HEK293 (cell line): ENCODE results near the gene STARD9.

Source experiments
- HOXA7 ChIP-seq: sonication (generic); formaldehyde crosslinking; IDR thresholded peaks from 2 replicates; pipeline ENCODE4 v1.8.1; 2022; ENCODE audit warnings: missing genetic modification reagents, borderline replicate concordance
- KLF10 ChIP-seq: fragments of 450-650 bp; IDR thresholded peaks from 2 replicates; pipeline ENCODE4 v1.5.1; 2018; ENCODE audit warnings: missing biosample characterization, mild to moderate bottlenecking, missing genetic modification characterization
- KLF16 ChIP-seq: fragments of 450-650 bp; formaldehyde crosslinking; IDR thresholded peaks from 2 replicates; pipeline ENCODE4 v1.5.1; 2017; ENCODE audit warnings: missing biosample characterization, missing genetic modification characterization
- KLF7 ChIP-seq: fragments of 450-650 bp; formaldehyde crosslinking; IDR thresholded peaks from 2 replicates; pipeline ENCODE4 v1.5.1; 2016; ENCODE audit warnings: missing biosample characterization, missing genetic modification characterization, borderline replicate concordance
- MEIS1 ChIP-seq: sonication (generic); formaldehyde crosslinking; IDR thresholded peaks from 2 replicates; pipeline ENCODE4 v1.8.1; 2022; ENCODE audit warnings: missing genetic modification reagents, mild to moderate bottlenecking, borderline replicate concordance
- PRDM4 ChIP-seq: fragments of 450-650 bp; formaldehyde crosslinking; IDR thresholded peaks from 2 replicates; pipeline ENCODE4 v1.5.1; 2017; ENCODE audit warnings: missing biosample characterization, missing genetic modification characterization
- SP3 ChIP-seq: fragments of 450-650 bp; formaldehyde crosslinking; IDR thresholded peaks from 2 replicates; pipeline ENCODE4 v1.5.1; 2016; ENCODE audit warnings: missing biosample characterization, missing genetic modification characterization
- SP7 ChIP-seq: fragments of 450-650 bp; formaldehyde crosslinking; IDR thresholded peaks from 2 replicates; pipeline ENCODE4 v1.5.1; 2016; ENCODE audit warnings: missing biosample characterization, missing genetic modification characterization
- YY1 ChIP-seq: fragments of 450-650 bp; formaldehyde crosslinking; IDR thresholded peaks from 2 replicates; pipeline ENCODE4 v1.5.1; 2018; ENCODE audit warnings: missing biosample characterization, missing genetic modification characterization
- ZBTB26 ChIP-seq: fragments of 450-650 bp; formaldehyde crosslinking; optimal IDR thresholded peaks from 2 replicates; pipeline ENCODE3; 2016; ENCODE audit warnings: missing biosample characterization, mild to moderate bottlenecking, missing genetic modification characterization
- ZEB2 ChIP-seq: fragments of 450-650 bp; formaldehyde crosslinking; IDR thresholded peaks from 2 replicates; pipeline ENCODE4 v1.5.1; 2016; ENCODE audit warnings: missing biosample characterization, missing genetic modification characterization
- ZFHX2 ChIP-seq: fragments of 450-650 bp; formaldehyde crosslinking; conservative IDR thresholded peaks from 2 replicates; pipeline ENCODE4 v1.5.1; 2016; ENCODE audit warnings: missing biosample characterization, missing genetic modification characterization
- ZIC2 ChIP-seq: fragments of 450-650 bp; formaldehyde crosslinking; IDR thresholded peaks from 2 replicates; pipeline ENCODE4 v1.5.1; 2016; ENCODE audit warnings: missing biosample characterization, missing genetic modification characterization
- ZNF138 ChIP-seq: fragments of 450-650 bp; formaldehyde crosslinking; IDR thresholded peaks from 2 replicates; pipeline ENCODE4 v1.5.1; 2016; ENCODE audit warnings: missing biosample characterization, missing genetic modification characterization, borderline replicate concordance
- ZNF146 ChIP-seq: fragments of 450-650 bp; formaldehyde crosslinking; IDR thresholded peaks from 2 replicates; pipeline ENCODE4 v1.5.1; 2016; ENCODE audit warnings: missing biosample characterization, missing genetic modification characterization
- ZNF148 ChIP-seq: fragments of 450-650 bp; formaldehyde crosslinking; IDR thresholded peaks from 2 replicates; pipeline ENCODE4 v1.5.0; 2017; ENCODE audit warnings: missing biosample characterization, missing genetic modification characterization, borderline replicate concordance
- ZNF221 ChIP-seq: fragments of 450-650 bp; formaldehyde crosslinking; IDR thresholded peaks from 2 replicates; pipeline ENCODE4 v1.5.1; 2017; ENCODE audit warnings: missing biosample characterization, missing genetic modification characterization, borderline replicate concordance
- ZNF239 ChIP-seq: fragments of 450-650 bp; formaldehyde crosslinking; IDR thresholded peaks from 2 replicates; pipeline ENCODE4 v1.5.1; 2016; ENCODE audit warnings: missing biosample characterization, missing genetic modification characterization
- ZNF248 ChIP-seq: fragments of 450-650 bp; formaldehyde crosslinking; IDR thresholded peaks from 2 replicates; pipeline ENCODE4 v1.5.1; 2017; ENCODE audit warnings: missing biosample characterization, missing genetic modification characterization
- ZNF266 ChIP-seq: fragments of 450-650 bp; formaldehyde crosslinking; IDR thresholded peaks from 2 replicates; pipeline ENCODE4 v1.5.1; 2016; ENCODE audit warnings: missing biosample characterization, missing genetic modification characterization, low read depth
- ZNF335 ChIP-seq: fragments of 450-650 bp; formaldehyde crosslinking; conservative IDR thresholded peaks from 2 replicates; pipeline ENCODE4 v1.5.1; 2016; ENCODE audit warnings: missing biosample characterization, missing genetic modification characterization
- ZNF423 ChIP-seq: fragments of 450-650 bp; formaldehyde crosslinking; IDR thresholded peaks from 2 replicates; pipeline ENCODE4 v1.5.1; 2016; ENCODE audit warnings: missing biosample characterization, missing genetic modification characterization
- ZNF473 ChIP-seq: fragments of 450-650 bp; formaldehyde crosslinking; IDR thresholded peaks from 2 replicates; pipeline ENCODE4 v1.5.1; 2017; ENCODE audit warnings: missing biosample characterization, missing genetic modification characterization
- ZNF501 ChIP-seq: fragments of 450-650 bp; formaldehyde crosslinking; IDR thresholded peaks from 2 replicates; pipeline ENCODE4 v1.5.1; 2016; ENCODE audit warnings: missing biosample characterization, missing genetic modification characterization
- ZNF510 ChIP-seq: fragments of 450-650 bp; formaldehyde crosslinking; IDR thresholded peaks from 2 replicates; pipeline ENCODE4 v1.5.1; 2018; ENCODE audit warnings: mild to moderate bottlenecking, missing genetic modification characterization, missing biosample characterization; ENCODE audit not compliant: insufficient replicate concordance
- ZNF514 ChIP-seq: fragments of 450-650 bp; formaldehyde crosslinking; IDR thresholded peaks from 2 replicates; pipeline ENCODE4 v1.5.1; 2016; ENCODE audit warnings: missing biosample characterization, missing genetic modification characterization
- ZNF521 ChIP-seq: fragments of 450-650 bp; formaldehyde crosslinking; IDR thresholded peaks from 2 replicates; pipeline ENCODE4 v1.5.1; 2017; ENCODE audit warnings: missing biosample characterization, mild to moderate bottlenecking, missing genetic modification characterization
- ZNF580 ChIP-seq: fragments of 450-650 bp; formaldehyde crosslinking; IDR thresholded peaks from 2 replicates; pipeline ENCODE4 v1.5.1; 2016; ENCODE audit warnings: missing biosample characterization, missing genetic modification characterization
- ZNF610 ChIP-seq: fragments of 450-650 bp; formaldehyde crosslinking; IDR thresholded peaks from 2 replicates; pipeline ENCODE4 v1.5.1; 2016; ENCODE audit warnings: missing biosample characterization, missing genetic modification characterization, borderline replicate concordance
- ZNF621 ChIP-seq: fragments of 450-650 bp; formaldehyde crosslinking; IDR thresholded peaks from 2 replicates; pipeline ENCODE4 v1.5.1; 2017; ENCODE audit warnings: missing biosample characterization, missing genetic modification characterization
- ZNF692 ChIP-seq: fragments of 450-650 bp; formaldehyde crosslinking; IDR thresholded peaks from 2 replicates; pipeline ENCODE4 v1.5.1; 2016; ENCODE audit warnings: missing biosample characterization, missing genetic modification characterization
- ZNF768 ChIP-seq: fragments of 450-650 bp; formaldehyde crosslinking; IDR thresholded peaks from 2 replicates; pipeline ENCODE4 v1.5.1; 2018; ENCODE audit warnings: missing biosample characterization, mild to moderate bottlenecking, missing genetic modification characterization
- ZSCAN16 ChIP-seq: fragments of 450-650 bp; formaldehyde crosslinking; IDR thresholded peaks from 2 replicates; pipeline ENCODE4 v1.5.1; 2016; ENCODE audit warnings: missing biosample characterization, missing genetic modification characterization

The STARD9 gene

GRCh38 chr15:42575188-42576039 lies at the start of gene STARD9 (continued):
- TF ChIP-seq SP7 (tag by site-specific recombination), result 0 out of 2 replicates have a peak, but pooled peaks have one; percentile 17
- peak; percentile 50; the same call in 1 of the 2 replicates for TF ChIP-seq ZNF610 (tag by site-specific recombination)
- no peak for TF ChIP-seq ZNF266 (tag by site-specific recombination)
- 0 out of 2 replicates have a peak, but pooled peaks have one; percentile 28 for TF ChIP-seq KLF10 (tag by site-specific recombination)
- TF ChIP-seq ZNF221 (tag by site-specific recombination), result no peak
- TF ChIP-seq ZNF510 (tag by site-specific recombination), result no peak
- TF ChIP-seq ZNF692 (tag by site-specific recombination), result 0 out of 2 replicates have a peak, but pooled peaks have one; percentile 24
- TF ChIP-seq ZNF239 (tag by site-specific recombination), result no peak
- peak; percentile 55; the same call in 1 of the 2 replicates for TF ChIP-seq KLF7
- TF ChIP-seq ZNF423 (tag by site-specific recombination), result 0 out of 2 replicates have a peak, but pooled peaks have one; percentile 66
- no peak for TF ChIP-seq ZNF621 (tag by site-specific recombination)
- TF ChIP-seq ZNF335 (tag by site-specific recombination), result peak; percentile 90
- TF ChIP-seq ZSCAN16 (tag by site-specific recombination), result no peak
- TF ChIP-seq ZNF521 (tag by site-specific recombination), result no peak
- no peak for TF ChIP-seq MEIS1 (CRISPR knock-in tag)
- no peak for TF ChIP-seq ZNF138 (tag by site-specific recombination)
- TF ChIP-seq HOXA7 (CRISPR knock-in tag), result no peak
- no peak for TF ChIP-seq ZNF146 (tag by site-specific recombination)
- TF ChIP-seq ZNF473 (tag by site-specific recombination), result no peak
- TF ChIP-seq ZNF248, result no peak
- no peak for TF ChIP-seq KLF16 (tag by site-specific recombination)
- TF ChIP-seq ZNF768, result no peak
- TF ChIP-seq ZNF148 (tag by site-specific recombination), result no peak
- peak; percentile 90 for TF ChIP-seq ZIC2
- TF ChIP-seq ZBTB26, result peak; percentile 93
- peak; percentile 98 for TF ChIP-seq ZFHX2
- no peak for TF ChIP-seq ZNF514
- TF ChIP-seq YY1 (tag by site-specific recombination), result no peak
- TF ChIP-seq ZNF501 (tag by site-specific recombination), result peak; percentile 45; the same call in 1 of the 2 replicates
- TF ChIP-seq ZEB2 (tag by site-specific recombination), result peak; percentile 74
- peak; percentile 91 for TF ChIP-seq SP3 (tag by site-specific recombination)
- TF ChIP-seq ZNF580 (tag by site-specific recombination), result no peak
- peak; percentile 74 for TF ChIP-seq PRDM4 (tag by site-specific recombination)
